ENCODE data around the gene PRPF18.

PRPF18 gene

GRCh38 chr10:13678101-13678843, 91.5 kb downstream of the PRPF18 start:
- Histone ChIP-seq H3K4me3 (ENCODE audit: insufficient read length, low read depth) (no peak overlapping the region), H3K4me1 (ENCODE audit: insufficient read depth, insufficient read length) (no peaks in the 10 kb centered on the region), H3K9ac (ENCODE audit: insufficient read length, low read depth) (no peak overlapping the region), H3K27me3 (ENCODE audit: insufficient read depth, insufficient read length) (no peaks in the 10 kb centered on the region), H3K9me3 (ENCODE audit: insufficient read depth, low read length) (no peaks in the 10 kb centered on the region), H3K36me3 (ENCODE audit: insufficient read depth, insufficient read length, low read length) (peaks cover 37% of the 10 kb centered on the region)
- no peak for DNase-seq (ENCODE audit: low read depth, low spot score)
- TF ChIP-seq YY1 (IDR thresholded peaks at IDR 0.05; ENCODE audit: insufficient read depth, insufficient read length) (no peak), SUZ12 (IDR thresholded peaks at IDR 0.05; ENCODE audit: extremely low read depth, insufficient read depth, insufficient read length) (no peak), ZNF274 (IDR thresholded peaks at IDR 0.05; ENCODE audit: low read depth, low read length) (no peak)

Measured in NT2/D1 (cell line).